Ovary (tissue), 3 donors: ENCODE data around the gene GBP5.

Experiments
- CTCF ChIP-seq, 3 donors: fragments of 450-650 bp in 2 of 3; fragments of 200-600 bp in 1 of 3; IDR thresholded peaks; one replicate each; pipeline versions ENCODE4 v1.5.1 to v1.8.0; 2016 to 2022; ENCODE audit warnings: antibody characterized with exemption in 3 of 3, mild to moderate bottlenecking in 1 of 3
- POLR2A ChIP-seq: fragments of 450-650 bp; IDR thresholded peaks from one replicate; pipeline ENCODE4 v1.6.1; 2017; ENCODE audit warnings: antibody characterized with exemption, mild to moderate bottlenecking, moderate library complexity
- donor health status: DM: no; HTN: no; CAD: no.

- TF ChIP-seq CTCF (IDR thresholded peaks at IDR 0.05): no peak
- TF ChIP-seq POLR2A: no peak
These were observed 1.8 kb upstream of the GBP5 start for GRCh38 chr1:89274411-89274857.
